GM12878 (cell line): ENCODE results near the gene DNMT3B. TPM values are rescaled to one million over a fixed set of nuclear protein-coding genes. Genes with fewer than 3 reads are reported as not detected.

Experiments used
- ATAC-seq: fragments of 200-7000 bp; cut with Tn5 transposase; 3 replicates; pipeline ENCODE4 v1.9.1; 2020; ENCODE audit warnings: mild to moderate bottlenecking, moderate library complexity
- BruUV-seq: library from RNA; stranded (reverse); fragments of 400-500 nt; replicated peaks from 2 replicates; lab custom pipeline; 2021; lab: Mats Ljungman, UMichigan
- CTCF ChIA-PET: fragments of 300-600 bp; sonication (Branson Sonifier 250); formaldehyde crosslinking; extraction: SDS; loops from one replicate; lab custom pipeline; 2021; ENCODE audit warnings: inconsistent platforms; lab: Yijun Ruan, JAX
- POLR2A ChIA-PET: fragments of 350-600 bp; formaldehyde crosslinking; extraction: SDS; loops from one replicate; lab custom pipeline; 2021; ENCODE audit warnings: inconsistent platforms; lab: Charles Lee
- RAD21 ChIA-PET: fragments of 300-600 bp; sonication (Branson Sonifier 250); formaldehyde crosslinking; loops from one replicate; lab custom pipeline; 2023; ENCODE audit warnings: antibody characterized with exemption; ENCODE audit not compliant: unreplicated experiment; lab: Charles Lee
- SMC1A ChIA-PET: fragments of 300-600 bp; sonication (Branson Sonifier 250); formaldehyde crosslinking; loops from one replicate; lab custom pipeline; 2023; ENCODE audit not compliant: unreplicated experiment, uncharacterized antibody; lab: Charles Lee
- DNase-seq: peaks from one replicate; pipeline ENCODE4 v3.0.0-alpha.2; 2011; ENCODE audit warnings: low read depth, low spot score
- FAIRE-seq: peaks from 3 replicates; lab custom pipeline; 2011; peaks lifted over from hg19 to GRCh38; lab: Jason Lieb, UNC
- H2AFZ ChIP-seq: 2 replicates; pipeline ENCODE4 v1.6.0; 2011; ENCODE audit warnings: low read depth, low read length, control low read depth; ENCODE audit not compliant: control insufficient read depth
- H3K27ac ChIP-seq: 2 replicates; pipeline ENCODE4 v1.5.1; 2011; ENCODE audit warnings: control low read depth; ENCODE audit not compliant: control insufficient read depth, insufficient read depth
- H3K27me3 ChIP-seq, 2 experiments: replicated peaks in 1 of 2; 2 replicates each; pipeline versions ENCODE4 v1.6.0 to v1.6.1; 2011; ENCODE audit warnings: low read length in 1 of 2; ENCODE audit not compliant: control insufficient read depth in 2 of 2, insufficient read depth in 2 of 2
- H3K36me3 ChIP-seq, 2 experiments: 2 replicates each; pipeline ENCODE4 v1.5.1; 2011; ENCODE audit warnings: low read length in 1 of 2; ENCODE audit not compliant: control insufficient read depth in 2 of 2, insufficient read depth in 2 of 2
- H3K4me1 ChIP-seq: 2 replicates; pipeline ENCODE4 v1.6.1; 2011; ENCODE audit warnings: mild to moderate bottlenecking, low read length, moderate library complexity, mixed read lengths; ENCODE audit not compliant: control insufficient read depth, insufficient read depth
- H3K4me2 ChIP-seq: 2 replicates; pipeline ENCODE4 v1.6.0; 2011; ENCODE audit warnings: control low read depth; ENCODE audit not compliant: control insufficient read depth, insufficient read depth
- H3K4me3 ChIP-seq: fragments of 200-600 bp; sonication (generic); 2 replicates; pipeline ENCODE4 v1.5.1; 2016
- H3K79me2 ChIP-seq: 2 replicates; pipeline ENCODE4 v1.6.0; 2011; ENCODE audit warnings: low read length; ENCODE audit not compliant: control insufficient read depth, insufficient read depth
- H3K9ac ChIP-seq: 2 replicates; pipeline ENCODE4 v1.8.0; 2011; ENCODE audit warnings: low read length, control low read depth, mixed read lengths; ENCODE audit not compliant: control insufficient read depth, insufficient read depth
- H3K9me3 ChIP-seq: replicated peaks from 3 replicates; pipeline ENCODE4 v1.5.1; 2011; ENCODE audit warnings: mild to moderate bottlenecking, low read length; ENCODE audit not compliant: control insufficient read depth, insufficient read depth
- H4K20me1 ChIP-seq: 2 replicates; pipeline ENCODE4 v1.6.0; 2011; ENCODE audit not compliant: control insufficient read depth, insufficient read depth
- SP1 ChIP-seq: IDR thresholded peaks from one replicate; pipeline ENCODE4 v1.6.1; 2011; ENCODE audit warnings: low read depth, low read length
- ZNF24 ChIP-seq: fragments of 450-650 bp; IDR thresholded peaks from 2 replicates; pipeline ENCODE4 v1.6.1; 2017; ENCODE audit warnings: antibody characterized with exemption, mild to moderate bottlenecking
- WGBS: methylation state at CpG from one replicate; pipeline ENCODE4 v1.1.6; 2016; ENCODE audit warnings: low lambda C conversion rate; ENCODE audit not compliant: insufficient replicate concordance, insufficient coverage; ENCODE audit errors: missing lambda C conversion rate; 5-methylcytosine and 5-hydroxymethylcytosine counted together
- in situ Hi-C: fragments of 300-500 bp; cut with MboI; formaldehyde crosslinking; loops from 9 replicates; pipeline ENCODE4 v1.14.3; 2018; ENCODE audit warnings: mixed read lengths
- intact Hi-C: fragments of 100-400 bp; cut with micrococcal nuclease; formaldehyde crosslinking; loops from one replicate; pipeline ENCODE4 v1.14.2; 2022; ENCODE audit not compliant: unreplicated experiment
- polyA plus RNA-seq, 11 experiments: library from polyadenylated mRNA; depleted of rRNA in 4 of 11; unstranded in 6 of 11; stranded (reverse) in 5 of 11; fragments of >200 nt; fragmentation: Nextera tagmentation in 4 of 11; fragmentation: Illumina TruSeq in 1 of 11; extraction: Ambion mirVana in 4 of 11; extraction: Trizol in 1 of 11; gene quantifications; 1 replicate in 1 of 11; 2 replicates in 10 of 11; pipeline versions ENCODE4 v1.2.1 to v1.2.3, GENCODE V29; 2011 to 2016; ENCODE audit warnings: inconsistent platforms in 2 of 11, missing spikeins in 2 of 11, low read depth in 1 of 11
- total RNA-seq, 4 experiments: library from RNA; depleted of rRNA in 3 of 4; stranded (reverse); fragments of >200 nt in 3 of 4; fragmentation: Illumina TruSeq in 1 of 4; extraction: Trizol in 1 of 4; gene quantifications; 2 replicates each; pipeline versions ENCODE4 v1.2.1 to v1.2.3, GENCODE V29; 2013 to 2021

DNMT3B gene
- total and polyA plus RNA-seq, 10 of the 15 experiments (the other 5 are each of a cell fraction or from before 2014, with no cell fraction given), result 0.23 to 1.9 (median 1.1) TPM

DNA sequence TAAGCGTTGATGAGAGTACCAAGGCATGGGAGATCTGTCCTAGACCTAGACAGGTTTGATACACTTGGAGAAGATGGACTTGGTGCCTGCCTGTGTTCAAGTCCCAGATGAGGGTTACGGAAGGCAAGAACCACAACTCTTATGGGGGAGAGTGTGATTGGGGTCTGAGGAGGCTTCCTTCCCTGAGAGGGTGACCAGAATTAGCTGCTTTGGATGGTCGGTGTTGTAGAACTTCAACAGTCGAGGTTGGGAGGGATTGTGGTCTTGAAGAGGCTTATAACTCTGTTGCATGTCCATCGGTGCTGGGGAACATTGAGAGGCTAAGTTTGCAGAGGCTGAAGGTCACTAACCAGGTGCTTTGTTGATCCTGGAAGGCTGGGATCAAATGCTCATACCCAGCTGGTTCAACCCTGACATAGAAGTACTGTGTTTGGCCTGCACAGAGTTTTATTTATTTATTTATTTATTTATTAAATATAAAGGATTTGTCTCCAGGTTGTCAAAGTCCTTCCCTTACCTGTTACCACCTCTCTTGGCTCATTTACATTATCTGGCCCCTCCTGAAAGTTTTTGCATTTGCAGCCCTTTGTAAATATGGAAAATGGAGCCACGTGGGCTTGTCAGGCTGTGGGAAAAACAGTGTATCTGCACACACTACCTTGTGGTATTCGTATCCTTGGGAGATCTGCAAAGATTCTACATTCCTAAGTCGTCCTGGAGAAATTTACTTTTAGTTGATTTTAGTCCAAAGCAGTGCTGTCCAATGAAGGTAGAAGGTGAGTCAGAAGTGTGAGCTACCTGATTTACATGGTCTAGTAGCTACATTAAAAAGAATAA is 80.7 kb downstream of the DNMT3B start:
- no peak for FAIRE-seq
- peaks cover 9% of the 10 kb centered on the region for H3K79me2 ChIP-seq
- BruUV-seq, result no TSS peak

GRCh38 chr20:32845786-32846185 is 83.6 kb downstream of the DNMT3B start:
- POLR2A ChIA-PET, result no interaction called here
- intact Hi-C loops, result no loop called here
- no peak overlapping the region for H3K9ac ChIP-seq
- no peak overlapping the region for H2AFZ ChIP-seq
- WGBS, result 100% methylated on average over 2 of the region's 2 CpGs
- BruUV-seq, result no TSS peak
- H3K27me3 ChIP-seq, result no peaks in the 10 kb centered on the region
- RAD21 ChIA-PET, result no interaction called here
- no peak for TF ChIP-seq SP1
- DNase-seq, result no peak
- no peak overlapping the region for H3K4me2 ChIP-seq
- H3K4me1 ChIP-seq, result no peaks in the 10 kb centered on the region
- no peaks in the 10 kb centered on the region for H4K20me1 ChIP-seq
- ATAC-seq, result no peak
- FAIRE-seq, result no peak
- no peak overlapping the region for H3K27ac ChIP-seq
- H3K4me3 ChIP-seq, result no peak overlapping the region
- H3K9me3 ChIP-seq, result no peaks in the 10 kb centered on the region
- SMC1A ChIA-PET, result no interaction called here
- in situ Hi-C loops, result no loop called here
- H3K36me3 ChIP-seq, result peaks cover 15 to 47% of the 10 kb centered on the region in 2 experiments
- CTCF ChIA-PET, result no interaction called here
- H3K79me2 ChIP-seq, result peaks cover 9% of the 10 kb centered on the region

More for the DNA sequence above, 80.7 kb downstream of the DNMT3B start:
- intact Hi-C loops (no loop called here), in situ Hi-C loops (no loop called here)
- no peak overlapping the region for H3K9ac ChIP-seq
- no peaks in the 10 kb centered on the region for H3K27me3 ChIP-seq
- no peak for ATAC-seq
- no peak for TF ChIP-seq ZNF24
- WGBS, result 83% methylated on average over 8 of the region's 8 CpGs
- ChIA-PET POLR2A (interaction anchor here (0.7 kb wide), 1 partner anchor 349 kb away, joined by 4 read pairs; no protein-coding TSS in a partner anchor), CTCF (interaction anchor here (1.1 to 2.1 kb wide), 3 partner anchors 13 to 53 kb away, joined by 3 to 6 read pairs (median 4); no protein-coding TSS in a partner anchor), SMC1A (interaction anchor here (0.7 to 2.9 kb wide), 2 partner anchors 51 to 105 kb away, joined by 3 to 8 read pairs; no protein-coding TSS in a partner anchor), RAD21 (interaction anchor here (0.8 to 1.7 kb wide), 2 partner anchors 14 to 53 kb away, joined by 3 to 4 read pairs; no protein-coding TSS in a partner anchor)
- DNase-seq, result no peak
- H4K20me1 ChIP-seq, result no peaks in the 10 kb centered on the region
- H3K4me2 ChIP-seq, result no peak overlapping the region
- peaks cover 23 to 50% of the 10 kb centered on the region in 2 experiments for H3K36me3 ChIP-seq
- no peaks in the 10 kb centered on the region for H3K9me3 ChIP-seq
- no peak overlapping the region for H2AFZ ChIP-seq
- no peak overlapping the region for H3K4me3 ChIP-seq
- no peaks in the 10 kb centered on the region; the same call in 1 of the 2 replicates for H3K4me1 ChIP-seq
- no peak overlapping the region for H3K27ac ChIP-seq
